SHP77 (cell line): Measurements from ENCODE around the gene FAM181A.
A peak's percentile ranks its signal among the peaks of the same experiment; 100 is the strongest.

Experiments used
- DNase-seq, 2 experiments: peaks; one replicate each; lab custom pipeline; 2025; lab: John Stamatoyannopoulos, UW

FAM181A gene

GRCh38 chr14:93950948-93951634, 23.9 kb downstream of the FAM181A start:
- no peak for DNase-seq

- DNase-seq, result no peak
Measured at GRCh38 chr14:93951635-93952540, 24.7 kb downstream of the FAM181A start.

- DNase-seq, result no peak
Measured at GRCh38 chr14:93952829-93953228, 25.7 kb downstream of the FAM181A start.

GRCh38 chr14:93953263-93953662, 26.1 kb downstream of the FAM181A start:
- DNase-seq, result peak; percentile 45 to 46

GRCh38 chr14:93953739-93954515, 26.8 kb downstream of the FAM181A start:
- DNase-seq, result no peak

- no peak for DNase-seq
Measured at GRCh38 chr14:93954516-93954830, 27.3 kb downstream of the FAM181A start.

GRCh38 chr14:93954900-93955849, 28.0 kb downstream of the FAM181A start:
- DNase-seq, result no peak

- DNase-seq, result no peak
Measured at GRCh38 chr14:93955850-93956481, 28.8 kb downstream of the FAM181A start.

- DNase-seq, result no peak
Measured at GRCh38 chr14:93956514-93957332, 29.6 kb downstream of the FAM181A start.

GRCh38 chr14:93957333-93957710, 30.2 kb downstream of the FAM181A start:
- DNase-seq, result no peak

GRCh38 chr14:93957751-93958566, 30.8 kb downstream of the FAM181A start:
- DNase-seq, result no peak

GRCh38 chr14:93958567-93959238, 31.6 kb downstream of the FAM181A start:
- no peak for DNase-seq

- DNase-seq, result no peak
Measured at GRCh38 chr14:93959239-93960107, 32.3 kb downstream of the FAM181A start.

- DNase-seq, result no peak
Measured at GRCh38 chr14:93960108-93960475, 32.9 kb downstream of the FAM181A start.

- no peak for DNase-seq
Measured at GRCh38 chr14:93960774-93961438, 33.8 kb downstream of the FAM181A start.

GRCh38 chr14:93961620-93962019, 34.5 kb downstream of the FAM181A start:
- DNase-seq, result no peak
